Adrenal gland (tissue), 12 donors: Measurements from ENCODE around the gene P2RX2. TPM values are rescaled to one million over a fixed set of nuclear protein-coding genes. Genes with fewer than 3 reads are reported as not detected.

Experiments used
- DNase-seq, 7 donors: peaks; one replicate each; pipeline ENCODE4 v3.0.0-alpha.2; 2019 to 2020
- H3K27ac ChIP-seq, 5 donors: fragments of 200-600 bp; sonication (generic) in 4 of 5; 1 replicate in 3 of 5; 2 replicates in 2 of 5; pipeline versions ENCODE4 v1.5.1 to v1.8.0; 2016 to 2020; ENCODE audit warnings: mild to moderate bottlenecking in 1 of 5
- H3K27me3 ChIP-seq: fragments of 200-600 bp; 2 replicates; pipeline ENCODE4 v1.8.0; 2021
- H3K36me3 ChIP-seq, 2 donors: fragments of 200-600 bp; replicated peaks in 1 of 2; 1 replicate in 1 of 2; 2 replicates in 1 of 2; pipeline versions ENCODE4 v1.5.1 to v1.8.0; 2018 to 2022
- H3K4me1 ChIP-seq, 2 donors: fragments of 200-600 bp; replicated peaks in 1 of 2; 1 replicate in 1 of 2; 2 replicates in 1 of 2; pipeline versions ENCODE4 v1.5.1 to v1.8.0; 2018 to 2021
- H3K4me3 ChIP-seq, 4 donors: fragments of 200-600 bp; sonication (generic) in 3 of 4; one replicate each; pipeline ENCODE4 v1.5.1; 2016 to 2018
- H3K9me3 ChIP-seq, 3 donors: fragments of 200-600 bp; sonication (generic) in 1 of 3; replicated peaks in 1 of 3; 1 replicate in 2 of 3; 2 replicates in 1 of 3; pipeline versions ENCODE4 v1.5.1 to v1.8.0; 2016 to 2021
- POLR2A ChIP-seq, 2 donors: fragments of 450-650 bp; IDR thresholded peaks; one replicate each; pipeline ENCODE4 v1.6.1; 2017; ENCODE audit warnings: antibody characterized with exemption in 2 of 2, mild to moderate bottlenecking in 2 of 2, moderate library complexity in 1 of 2
- WGBS, 4 donors: extraction: QIAGEN DNeasy Blood & Tissue Kit in 2 of 4; methylation state at CpG; one replicate each; pipeline versions ENCODE4 v1.1.5 to v1.1.7; 2013 to 2017; 5-methylcytosine and 5-hydroxymethylcytosine counted together
- intact Hi-C, 2 donors: fragments of 100-400 bp; cut with DNase I; formaldehyde crosslinking; loops; one replicate each; pipeline versions ENCODE4 v1.14.1 to v1.15.0; 2022 to 2023
- polyA plus RNA-seq, 3 donors: library from polyadenylated mRNA; stranded (reverse); fragments of 200-250 nt in 2 of 3; fragments of 350-450 nt in 1 of 3; fragmentation: Illumina TruSeq in 1 of 3; extraction: RNeasy Lipid Tissue Mini Kit (QIAGEN cat#74804) in 1 of 3; gene quantifications; one replicate each; pipeline ENCODE4 v1.2.3, GENCODE V29; 2013 to 2014
- total RNA-seq, 9 donors: library from RNA; depleted of rRNA in 4 of 9; stranded (reverse); fragments of >200 nt in 4 of 9; fragments of 120-200 nt in 1 of 9; fragmentation: NEBNext Ultra II Directional in 1 of 9; extraction: Animal tissue kit (Norgen Biotek cat#: 25700) in 1 of 9; gene quantifications; one replicate each; pipeline versions ENCODE4 v1.1.0 to v1.2.4, GENCODE V29; 2013 to 2023
- TF ChIP-seq, protein P1 (sequence below), 6 experiments: fragments of 450-650 bp in 4 of 6; fragments of 200-600 bp in 2 of 6; sonication (generic) in 1 of 6; IDR thresholded peaks; 1 replicate in 5 of 6; 2 replicates in 1 of 6; pipeline versions ENCODE4 v1.5.1 to v1.8.0; 2016 to 2021; ENCODE audit warnings: antibody characterized with exemption in 6 of 6, mild to moderate bottlenecking in 2 of 6, moderate library complexity in 1 of 6
- donor health status: healthy with polysubstance abuse.
- donor health status: Bipolar disorder and iron deficiency.
- donor health status: DM: yes; HTN: yes; CAD: no.
- donor health status: DM: no; HTN: no; CAD: no.
- donor health status: DM: no; HTN: no; CAD: no.
- donor health status: DM: yes; HTN: yes; CAD: no.

Gene P2RX2
- total and polyA plus RNA-seq, 12 donors: 0.11 to 1.9 (median 0.44) TPM; not detected in 9

DNA sequence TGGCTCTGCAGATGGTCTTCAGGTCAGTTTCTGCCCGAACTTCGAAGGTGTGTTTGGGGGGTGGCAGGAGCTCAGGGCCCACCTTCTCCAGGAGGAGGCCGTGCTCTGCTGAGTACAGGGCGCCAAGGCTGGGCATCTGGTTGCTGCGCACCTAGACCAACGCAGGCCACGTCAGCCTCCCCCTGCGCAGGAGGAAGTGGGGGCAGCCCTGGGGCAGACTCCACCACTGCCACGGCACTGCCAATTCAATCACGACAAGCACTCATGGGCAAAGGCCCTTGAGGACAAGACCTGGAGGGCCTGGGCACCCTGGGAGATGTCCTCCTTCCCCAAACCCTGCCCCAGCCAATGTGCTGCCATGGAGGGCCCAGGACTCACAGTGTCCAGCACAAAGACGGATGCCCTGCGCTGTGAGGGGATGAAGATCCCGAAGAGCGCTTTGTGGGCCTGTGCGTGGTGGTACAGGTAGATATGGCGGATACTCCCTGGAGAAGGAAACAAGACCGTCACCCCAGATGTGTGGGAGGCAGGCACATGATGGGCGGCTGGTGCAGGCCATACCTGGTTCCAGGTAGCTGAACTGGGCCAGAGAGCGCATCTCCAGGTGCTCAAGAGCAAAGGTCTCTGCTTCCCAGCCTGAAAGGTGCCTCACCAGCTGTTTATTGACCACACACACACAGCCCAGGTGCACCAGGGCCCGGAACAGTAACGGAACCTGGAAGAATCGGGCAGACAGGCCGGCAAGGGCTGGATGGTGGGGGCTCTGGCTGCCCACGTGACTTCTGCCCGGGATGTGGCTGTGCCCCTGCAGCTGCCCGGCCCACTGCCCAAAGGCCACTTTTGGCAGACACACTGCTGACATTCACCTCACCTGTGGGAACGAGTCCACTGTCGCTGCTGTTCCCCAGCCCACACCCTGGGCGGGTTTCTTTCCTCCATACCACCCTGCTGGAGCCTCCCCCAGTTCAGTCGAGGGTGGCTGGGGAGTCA, 24.6 kb downstream of the P2RX2 start:
- Histone ChIP-seq H3K27ac (no peak overlapping the region), H3K4me1 (no peaks in the 10 kb centered on the region), H3K4me3 (no peak overlapping the region), H3K36me3 (peaks cover 0 to 17% of the 10 kb centered on the region in 2 donors), H3K27me3 (no peaks in the 10 kb centered on the region), H3K9me3 (no peaks in the 10 kb centered on the region)
- TF ChIP-seq, protein P1, sequence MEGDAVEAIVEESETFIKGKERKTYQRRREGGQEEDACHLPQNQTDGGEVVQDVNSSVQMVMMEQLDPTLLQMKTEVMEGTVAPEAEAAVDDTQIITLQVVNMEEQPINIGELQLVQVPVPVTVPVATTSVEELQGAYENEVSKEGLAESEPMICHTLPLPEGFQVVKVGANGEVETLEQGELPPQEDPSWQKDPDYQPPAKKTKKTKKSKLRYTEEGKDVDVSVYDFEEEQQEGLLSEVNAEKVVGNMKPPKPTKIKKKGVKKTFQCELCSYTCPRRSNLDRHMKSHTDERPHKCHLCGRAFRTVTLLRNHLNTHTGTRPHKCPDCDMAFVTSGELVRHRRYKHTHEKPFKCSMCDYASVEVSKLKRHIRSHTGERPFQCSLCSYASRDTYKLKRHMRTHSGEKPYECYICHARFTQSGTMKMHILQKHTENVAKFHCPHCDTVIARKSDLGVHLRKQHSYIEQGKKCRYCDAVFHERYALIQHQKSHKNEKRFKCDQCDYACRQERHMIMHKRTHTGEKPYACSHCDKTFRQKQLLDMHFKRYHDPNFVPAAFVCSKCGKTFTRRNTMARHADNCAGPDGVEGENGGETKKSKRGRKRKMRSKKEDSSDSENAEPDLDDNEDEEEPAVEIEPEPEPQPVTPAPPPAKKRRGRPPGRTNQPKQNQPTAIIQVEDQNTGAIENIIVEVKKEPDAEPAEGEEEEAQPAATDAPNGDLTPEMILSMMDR (IDR thresholded peaks at IDR 0.05): no peak
- no peak for TF ChIP-seq POLR2A (IDR thresholded peaks at IDR 0.05)
- 94 to 99% (median 96%) methylated on average over 15 to 30 of the region's 30 CpGs for WGBS, 4 donors
- intact Hi-C loops: no loop called here
- no peak for DNase-seq

DNA sequence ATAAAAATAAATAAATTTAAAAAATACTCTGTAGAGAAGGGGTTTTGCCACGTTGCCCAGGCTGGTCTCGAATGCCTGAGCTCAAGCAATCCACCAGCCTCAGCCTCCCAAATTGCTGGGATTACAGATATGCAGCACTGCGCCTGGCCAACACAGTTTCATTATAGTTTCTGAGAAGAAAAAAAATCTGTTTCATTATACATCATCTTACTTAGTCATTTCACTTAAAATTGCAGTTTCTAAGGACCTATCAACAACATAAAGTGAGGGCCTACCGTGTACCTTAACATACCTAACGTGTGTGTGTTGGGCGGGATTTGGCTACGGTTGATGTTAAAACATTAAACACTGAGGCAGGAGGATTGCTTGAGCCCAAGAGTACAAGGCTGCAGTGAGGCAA, 28.3 kb downstream of the P2RX2 start:
- DNase-seq: no peak
- Histone ChIP-seq H3K9me3 (no peaks in the 10 kb centered on the region), H3K27me3 (no peaks in the 10 kb centered on the region), H3K36me3 (peaks cover 0 to 29% of the 10 kb centered on the region in 2 donors), H3K4me3 (no peak overlapping the region), H3K4me1 (no peaks in the 10 kb centered on the region), H3K27ac (no peak overlapping the region)
- no peak for TF ChIP-seq POLR2A (IDR thresholded peaks at IDR 0.05)
- TF ChIP-seq, protein P1 (IDR thresholded peaks at IDR 0.05): no peak
- WGBS, 4 donors: 91 to 97% (median 93%) methylated on average over 7 of the region's 7 CpGs
- intact Hi-C loops: no loop called here

DNA sequence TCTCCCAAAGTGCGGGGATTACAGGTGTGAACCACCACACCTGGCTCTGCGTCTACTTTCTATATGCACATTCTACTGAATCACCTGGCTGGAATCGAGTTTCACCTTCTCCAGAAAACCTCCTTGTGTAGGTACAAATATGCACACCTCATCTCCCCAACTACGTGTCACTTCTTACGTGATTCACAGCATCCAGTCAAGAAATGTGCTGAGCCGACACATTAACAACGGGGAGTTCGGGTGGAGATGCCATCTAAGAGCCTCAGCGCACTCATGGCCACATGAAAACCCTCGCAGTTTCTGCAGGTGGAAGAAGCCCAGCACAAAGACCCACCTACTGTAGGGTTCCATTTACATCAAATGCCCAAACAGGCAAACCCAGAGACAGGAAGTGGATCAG, 29.3 kb downstream of the P2RX2 start:
- intact Hi-C loops: no loop called here

DNA sequence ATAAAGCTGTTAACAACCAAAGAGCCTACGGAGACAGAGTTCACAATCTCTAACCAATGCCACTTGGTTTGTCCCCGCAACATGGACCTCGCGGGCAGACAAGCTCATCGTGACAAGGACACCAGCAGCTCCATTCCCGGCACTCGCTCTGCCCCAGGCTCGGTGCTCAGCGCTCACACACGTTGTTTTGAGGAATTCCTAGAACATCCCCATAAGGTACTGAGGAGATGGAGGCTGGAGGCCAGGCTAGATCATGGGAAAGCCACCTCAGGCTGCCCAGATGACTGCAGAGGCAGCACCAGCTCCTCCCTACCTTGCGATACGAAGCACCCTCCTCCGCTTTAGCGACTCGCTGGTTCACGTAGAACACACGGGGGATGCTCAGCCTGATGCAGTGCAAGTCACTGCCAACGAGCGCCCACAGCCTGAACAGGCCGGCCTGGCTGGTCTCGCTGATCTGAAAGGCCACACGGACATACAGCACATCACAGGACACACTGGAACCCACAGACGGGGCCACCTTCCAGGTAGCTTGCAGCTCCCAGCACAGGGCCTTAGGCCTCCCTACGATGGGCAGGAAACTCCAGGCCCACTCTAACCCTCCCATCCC, 30.1 kb downstream of the P2RX2 start:
- Histone ChIP-seq H3K4me1 (no peaks in the 10 kb centered on the region), H3K36me3 (peaks cover 0 to 23% of the 10 kb centered on the region in 2 donors), H3K9me3 (no peaks in the 10 kb centered on the region), H3K27me3 (no peaks in the 10 kb centered on the region), H3K4me3 (no peak overlapping the region), H3K27ac (no peak overlapping the region)
- no peak for TF ChIP-seq POLR2A (IDR thresholded peaks at IDR 0.05)
- TF ChIP-seq, protein P1 (IDR thresholded peaks at IDR 0.05): no peak
- DNase-seq: no peak
- 94 to 98% (median 96%) methylated on average over 20 to 24 of the region's 24 CpGs for WGBS, 4 donors
- intact Hi-C loops: no loop called here

More for the DNA sequence above, 29.3 kb downstream of the P2RX2 start:
- H3K4me1 ChIP-seq: no peaks in the 10 kb centered on the region
- H3K4me3 ChIP-seq: no peak overlapping the region
- H3K27me3 ChIP-seq: no peaks in the 10 kb centered on the region
- peaks cover 0 to 26% of the 10 kb centered on the region in 2 donors for H3K36me3 ChIP-seq
- H3K27ac ChIP-seq: no peak overlapping the region
- no peaks in the 10 kb centered on the region for H3K9me3 ChIP-seq
- 96 to 99% (median 97%) methylated on average over 10 of the region's 10 CpGs for WGBS, 4 donors
- DNase-seq: no peak
- TF ChIP-seq, protein P1 (IDR thresholded peaks at IDR 0.05): no peak
- no peak for TF ChIP-seq POLR2A (IDR thresholded peaks at IDR 0.05)
